GM10248 (cell line): Measurements from ENCODE around the gene SH3RF3.

Experiments
- CTCF ChIA-PET: fragments of 300-600 bp; sonication (Branson Sonifier 250); formaldehyde crosslinking; extraction: SDS; loops from one replicate; lab custom pipeline; 2021; ENCODE audit warnings: antibody characterized with exemption; lab: Yijun Ruan, JAX
- POLR2A ChIA-PET: fragments of 350-650 bp; sonication (Branson Sonifier 250); formaldehyde crosslinking; extraction: SDS; loops from one replicate; lab custom pipeline; 2020; ENCODE audit warnings: antibody characterized with exemption; lab: Yijun Ruan, JAX
- DNase-seq: peaks from one replicate; pipeline ENCODE4 v3.0.0; 2012; ENCODE audit errors: extremely low spot score
- CTCF ChIP-seq: IDR thresholded peaks from 2 replicates; pipeline ENCODE4 v1.5.1; 2012; ENCODE audit warnings: mild to moderate bottlenecking, low read depth; ENCODE audit errors: extremely low read depth, missing control alignments, control extremely low read depth

The SH3RF3 gene

DNA sequence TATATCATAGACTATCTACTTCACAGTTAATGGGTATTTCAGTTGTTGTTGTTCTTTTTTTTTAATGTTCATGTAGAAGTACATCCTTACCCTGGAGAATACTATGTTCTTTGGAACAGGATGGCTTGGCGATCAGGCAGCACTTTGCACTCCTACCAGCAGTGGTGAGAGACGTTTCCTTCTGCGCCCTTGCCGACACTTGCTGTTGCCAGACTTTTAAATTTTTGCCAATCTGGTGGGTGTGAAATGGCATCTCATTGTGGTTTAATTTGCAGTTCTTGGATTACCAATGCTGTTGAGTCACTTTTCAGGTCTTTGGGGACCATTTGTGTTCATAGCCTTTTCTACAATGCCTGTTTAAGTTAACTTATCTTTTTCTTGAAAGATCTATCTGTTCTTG, 197.3 kb downstream of the SH3RF3 start:
- no peak for DNase-seq
- POLR2A ChIA-PET, result no interaction called here
- TF ChIP-seq CTCF, result no peak
- CTCF ChIA-PET, result no interaction called here

DNA sequence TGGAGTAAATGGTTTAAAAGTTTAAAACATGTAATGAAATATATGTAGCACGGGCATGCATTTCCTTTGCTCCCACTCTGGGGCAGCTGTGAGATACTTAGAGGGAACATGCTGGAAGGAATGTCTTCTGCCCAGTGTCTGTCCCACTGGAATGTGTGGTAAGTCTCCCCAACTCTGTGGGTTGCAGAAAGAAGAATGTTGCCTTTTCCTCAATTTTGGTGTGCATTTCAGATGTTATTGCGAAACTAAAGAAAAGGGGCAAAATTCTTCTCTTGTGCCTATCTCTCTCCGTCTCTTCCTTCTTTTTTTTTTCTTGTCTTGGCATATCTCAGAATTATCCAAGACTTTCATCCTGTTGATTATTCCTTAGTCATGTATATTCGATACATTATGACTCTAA, 201.1 kb downstream of the SH3RF3 start:
- POLR2A ChIA-PET, result no interaction called here
- no peak for DNase-seq
- no peak for TF ChIP-seq CTCF
- CTCF ChIA-PET, result no interaction called here

DNA sequence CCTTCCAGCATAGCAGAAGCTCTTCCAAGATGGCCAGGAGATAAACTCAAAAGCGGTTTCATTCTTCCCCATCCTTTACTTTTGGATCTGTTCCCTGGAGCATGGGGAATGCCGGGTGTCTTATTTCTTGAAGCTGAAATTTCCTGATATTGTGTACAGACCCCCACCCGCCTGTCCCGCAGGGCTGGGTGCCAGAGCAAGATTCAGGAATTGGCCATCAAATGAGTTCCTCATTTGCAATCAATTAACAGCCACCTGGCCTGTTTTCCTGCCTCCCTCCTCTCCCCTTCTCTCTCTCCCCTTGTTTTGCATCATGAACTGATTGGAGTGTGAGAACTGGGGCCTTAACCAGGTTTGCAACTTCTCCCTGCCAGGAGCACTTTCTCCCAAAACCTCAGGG, 202.1 kb downstream of the SH3RF3 start:
- ChIA-PET POLR2A (no interaction called here), CTCF (no interaction called here)

DNA sequence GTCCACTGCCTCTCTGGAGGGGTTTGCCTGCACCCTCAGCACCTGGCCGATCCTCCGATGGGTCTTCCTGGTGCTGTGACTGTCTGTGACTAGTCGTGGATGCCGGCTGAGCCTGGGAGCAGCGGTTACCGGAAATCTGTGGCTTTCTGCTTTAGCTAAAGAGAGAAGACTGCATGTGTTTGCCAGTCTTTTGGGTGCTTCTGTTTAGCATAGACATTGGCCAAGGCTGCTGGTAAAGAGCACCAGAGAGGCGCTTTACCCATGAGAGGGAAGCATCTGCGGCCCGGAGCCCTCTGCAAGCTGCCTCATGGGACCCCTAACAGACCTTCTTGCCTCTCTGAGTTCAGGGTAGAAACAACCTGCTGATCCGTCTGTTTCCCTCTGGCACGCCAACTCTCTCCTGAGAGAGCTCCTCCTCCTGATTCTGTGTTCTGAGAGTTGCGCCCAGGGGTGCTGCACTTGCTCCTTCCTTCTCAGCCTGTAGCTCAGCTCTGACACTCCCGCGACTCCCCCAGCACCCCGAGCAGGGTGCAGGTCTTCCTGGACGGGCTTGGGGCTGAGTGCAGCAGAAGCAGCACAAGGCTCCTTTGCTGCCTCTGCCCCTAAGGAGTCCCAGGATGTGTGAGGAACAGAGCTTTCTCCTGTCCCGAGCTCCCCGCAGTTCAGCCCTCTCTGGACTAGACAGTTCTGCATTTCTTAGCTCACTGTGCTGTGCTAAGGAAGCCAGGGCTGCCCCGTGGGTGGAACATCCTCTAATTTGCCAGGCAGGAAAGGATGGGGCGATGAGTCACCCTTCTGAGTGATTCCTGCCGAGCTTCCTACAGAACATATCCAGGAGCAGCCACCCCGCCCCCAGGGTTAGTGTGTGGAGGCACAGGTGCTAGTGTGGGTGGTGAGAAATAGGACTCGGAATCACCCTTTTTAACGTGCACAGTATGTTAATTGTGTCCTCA, 203.2 kb downstream of the SH3RF3 start:
- ChIA-PET POLR2A (no interaction called here), CTCF (no interaction called here)
- TF ChIP-seq CTCF, result no peak
- DNase-seq, result no peak

More for the DNA sequence above, 202.1 kb downstream of the SH3RF3 start:
- DNase-seq, result no peak
- no peak for TF ChIP-seq CTCF

DNA sequence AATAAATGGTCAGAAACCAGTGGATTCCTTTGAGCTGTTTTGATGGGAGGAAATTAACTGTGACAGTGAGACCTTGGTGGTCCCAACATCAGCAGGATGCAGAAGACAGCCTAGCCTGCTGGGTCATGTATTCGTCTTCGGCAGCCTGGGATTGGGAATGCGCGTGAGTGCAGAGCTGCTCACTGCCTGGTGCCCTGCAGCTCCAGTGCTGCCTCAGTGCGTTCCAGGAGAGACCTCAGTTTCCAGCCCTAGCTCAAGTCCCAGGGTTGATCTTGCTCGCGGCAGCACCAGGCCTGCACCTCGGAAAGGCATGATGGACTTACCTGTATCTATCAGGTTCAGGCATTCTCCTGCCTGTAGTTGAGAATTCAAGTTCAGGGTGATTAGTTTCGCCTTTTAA, 203.9 kb downstream of the SH3RF3 start:
- no peak for TF ChIP-seq CTCF
- DNase-seq, result no peak
- CTCF ChIA-PET, result no interaction called here
- POLR2A ChIA-PET, result no interaction called here

GRCh38 chr2:109333414-109334210, 204.6 kb downstream of the SH3RF3 start:
- CTCF ChIA-PET, result no interaction called here
- no peak for TF ChIP-seq CTCF

More at GRCh38 chr2:109333414-109334210, 204.6 kb downstream of the SH3RF3 start:
- POLR2A ChIA-PET, result no interaction called here
- DNase-seq, result no peak
